Left ventricle myocardium inferior (tissue), 1 donor: ENCODE measurements around the gene DLGAP4. TPM values are rescaled to one million over a fixed set of nuclear protein-coding genes. Genes with fewer than 3 reads are reported as not detected.

ENCODE experiments used
- DNase-seq: peaks from one replicate; pipeline ENCODE4 v3.0.0-alpha.2; 2020
- H3K27ac ChIP-seq: fragments of 200-600 bp; replicated peaks from 2 replicates; pipeline ENCODE4 v1.8.0; 2021
- H3K27me3 ChIP-seq: fragments of 200-600 bp; 2 replicates; pipeline ENCODE4 v1.8.0; 2021; ENCODE audit warnings: low read depth
- H3K36me3 ChIP-seq: fragments of 200-600 bp; 2 replicates; pipeline ENCODE4 v1.8.0; 2021
- H3K4me1 ChIP-seq: fragments of 200-600 bp; 2 replicates; pipeline ENCODE4 v1.8.0; 2021
- H3K4me3 ChIP-seq: fragments of 200-600 bp; 2 replicates; pipeline ENCODE4 v1.8.0; 2021; ENCODE audit warnings: mild to moderate bottlenecking, moderate library complexity
- H3K9me3 ChIP-seq: fragments of 200-600 bp; replicated peaks from 2 replicates; pipeline ENCODE4 v1.8.0; 2021
- intact Hi-C: fragments of 100-400 bp; cut with micrococcal nuclease; formaldehyde crosslinking; loops from one replicate; pipeline ENCODE4 v1.11.0; 2022
- total RNA-seq: library from RNA; stranded (reverse); fragmentation: NEBNext Ultra II Directional; extraction: Animal tissue kit (Norgen Biotek cat#: 25700); gene quantifications from one replicate; pipeline ENCODE4 v1.2.1, GENCODE V29; 2021
- TF ChIP-seq, protein P1 (sequence below): fragments of 200-600 bp; IDR thresholded peaks from 2 replicates; pipeline ENCODE4 v1.8.0; 2021; ENCODE audit warnings: antibody characterized with exemption, mild to moderate bottlenecking, borderline replicate concordance
- donor health status: DM: no; HTN: yes; CAD: no; lungs with severe emphysema.

DLGAP4 gene
- total RNA-seq, 1 donor from 2014 or later = 51.7 TPM

DNA sequence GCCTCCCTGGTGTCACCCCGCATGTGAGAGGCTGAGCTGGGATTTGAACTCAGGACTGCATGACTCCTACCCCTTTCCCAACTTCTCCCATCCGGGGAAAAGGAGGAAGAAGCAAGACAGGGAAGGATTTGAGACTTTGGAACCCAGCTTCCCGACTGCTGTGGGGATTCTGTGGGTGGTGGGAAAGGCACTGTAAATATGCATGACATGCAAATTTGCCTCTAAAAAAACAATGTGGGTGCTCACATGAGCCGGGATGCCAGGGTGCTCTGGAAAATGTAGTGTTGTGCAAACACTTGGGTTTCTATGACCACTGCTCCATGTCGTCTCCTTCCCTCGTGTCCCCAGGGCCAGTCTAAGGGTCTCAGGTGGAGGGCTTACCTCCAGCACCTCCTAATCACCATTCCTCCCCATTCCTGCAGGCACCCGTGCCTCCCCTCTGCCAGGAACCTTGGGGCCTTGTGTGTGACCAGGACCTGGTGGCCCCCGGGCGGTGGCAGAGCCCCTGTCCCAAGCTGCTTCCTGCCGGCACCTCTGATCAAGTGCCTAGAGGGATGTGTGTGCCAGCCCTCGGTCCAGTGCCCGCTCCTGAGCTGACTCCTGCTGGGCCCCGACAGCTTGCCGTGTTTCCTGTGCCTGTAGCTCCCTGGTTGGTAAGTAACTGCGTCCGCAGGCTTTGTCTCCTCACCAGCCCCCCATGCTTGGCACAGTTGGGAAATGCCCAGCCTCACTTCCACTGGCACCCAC is 60.7 kb downstream of the DLGAP4 start:
- Histone ChIP-seq H3K9me3 (no peaks in the 10 kb centered on the region), H3K4me1 (no peaks in the 10 kb centered on the region), H3K27me3 (peaks cover 75% of the 10 kb centered on the region), H3K36me3 (no peaks in the 10 kb centered on the region), H3K27ac (no peak overlapping the region), H3K4me3 (no peak overlapping the region)
- DNase-seq = no peak
- intact Hi-C loops = no loop called here
- TF ChIP-seq, protein P1, sequence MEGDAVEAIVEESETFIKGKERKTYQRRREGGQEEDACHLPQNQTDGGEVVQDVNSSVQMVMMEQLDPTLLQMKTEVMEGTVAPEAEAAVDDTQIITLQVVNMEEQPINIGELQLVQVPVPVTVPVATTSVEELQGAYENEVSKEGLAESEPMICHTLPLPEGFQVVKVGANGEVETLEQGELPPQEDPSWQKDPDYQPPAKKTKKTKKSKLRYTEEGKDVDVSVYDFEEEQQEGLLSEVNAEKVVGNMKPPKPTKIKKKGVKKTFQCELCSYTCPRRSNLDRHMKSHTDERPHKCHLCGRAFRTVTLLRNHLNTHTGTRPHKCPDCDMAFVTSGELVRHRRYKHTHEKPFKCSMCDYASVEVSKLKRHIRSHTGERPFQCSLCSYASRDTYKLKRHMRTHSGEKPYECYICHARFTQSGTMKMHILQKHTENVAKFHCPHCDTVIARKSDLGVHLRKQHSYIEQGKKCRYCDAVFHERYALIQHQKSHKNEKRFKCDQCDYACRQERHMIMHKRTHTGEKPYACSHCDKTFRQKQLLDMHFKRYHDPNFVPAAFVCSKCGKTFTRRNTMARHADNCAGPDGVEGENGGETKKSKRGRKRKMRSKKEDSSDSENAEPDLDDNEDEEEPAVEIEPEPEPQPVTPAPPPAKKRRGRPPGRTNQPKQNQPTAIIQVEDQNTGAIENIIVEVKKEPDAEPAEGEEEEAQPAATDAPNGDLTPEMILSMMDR = no peak

DNA sequence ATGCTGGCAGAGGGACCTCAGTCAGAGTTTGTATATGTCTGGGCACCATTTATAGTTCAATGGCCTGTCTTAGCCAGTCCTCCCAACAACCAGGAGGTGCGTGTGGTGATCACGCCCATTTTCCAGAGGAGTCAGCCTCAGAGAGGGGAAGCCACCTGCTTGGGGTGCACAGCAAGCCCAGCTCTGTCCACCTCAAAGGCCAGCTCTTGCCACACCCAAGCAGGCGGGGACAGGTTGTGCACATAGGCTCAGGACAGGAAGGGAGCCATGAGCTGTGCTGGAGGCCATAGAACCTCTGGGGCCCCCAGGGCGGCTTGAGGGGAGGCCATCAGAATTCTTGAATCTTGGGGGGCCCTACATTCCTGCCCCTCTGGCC is 61.2 kb downstream of the DLGAP4 start:
- no peak overlapping the region for H3K27ac ChIP-seq
- H3K4me3 ChIP-seq = no peak overlapping the region
- H3K36me3 ChIP-seq = no peaks in the 10 kb centered on the region
- TF ChIP-seq, protein P1 = no peak
- H3K9me3 ChIP-seq = no peaks in the 10 kb centered on the region
- no peak for DNase-seq
- intact Hi-C loops = no loop called here
- no peaks in the 10 kb centered on the region for H3K4me1 ChIP-seq
- peaks cover 75% of the 10 kb centered on the region for H3K27me3 ChIP-seq

DNA sequence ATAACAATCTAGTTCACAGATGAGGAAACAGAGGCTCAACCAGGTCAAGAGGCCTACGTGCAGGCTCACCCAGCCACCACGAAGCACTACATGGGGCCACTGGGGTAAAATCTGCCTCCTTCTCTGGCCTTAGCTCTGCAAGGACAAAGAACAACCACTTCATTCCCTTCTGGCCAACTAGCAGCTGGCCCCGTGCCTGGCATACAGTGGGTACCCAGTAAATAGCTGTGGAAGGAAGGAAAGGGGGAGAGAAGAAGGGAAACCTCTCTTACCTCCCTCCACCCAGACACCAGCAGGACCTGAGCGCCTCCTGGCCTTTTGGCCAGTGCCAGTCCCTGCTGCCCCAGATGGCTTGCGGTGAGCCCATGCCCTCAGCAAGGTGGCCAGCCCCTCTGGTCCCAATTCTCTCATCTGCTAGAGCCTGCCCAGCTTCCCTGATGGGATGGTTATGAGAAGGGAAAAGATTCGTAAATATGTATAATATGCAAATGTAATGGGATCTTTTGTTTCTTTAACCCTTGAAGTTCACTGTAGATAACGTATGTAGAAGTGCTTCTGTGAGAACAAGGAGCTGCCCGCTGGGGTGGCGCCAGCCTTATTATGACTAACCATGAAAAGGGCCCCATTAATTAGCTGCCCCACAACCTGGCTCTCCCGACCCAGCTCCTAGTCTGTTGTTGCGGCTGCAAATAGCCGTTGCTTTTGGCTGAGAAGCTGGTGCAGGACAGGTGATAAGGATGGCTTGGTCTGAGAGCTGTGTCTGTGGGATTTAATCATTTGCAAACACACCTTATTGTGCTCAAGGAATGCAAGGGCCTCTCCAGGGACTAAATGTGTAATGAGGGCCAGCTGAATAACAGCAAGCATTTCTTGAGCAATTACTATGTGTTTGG is 62.0 kb downstream of the DLGAP4 start:
- Histone ChIP-seq H3K27me3 (peaks cover 78% of the 10 kb centered on the region), H3K4me3 (no peak overlapping the region)
- intact Hi-C loops = no loop called here

DNA sequence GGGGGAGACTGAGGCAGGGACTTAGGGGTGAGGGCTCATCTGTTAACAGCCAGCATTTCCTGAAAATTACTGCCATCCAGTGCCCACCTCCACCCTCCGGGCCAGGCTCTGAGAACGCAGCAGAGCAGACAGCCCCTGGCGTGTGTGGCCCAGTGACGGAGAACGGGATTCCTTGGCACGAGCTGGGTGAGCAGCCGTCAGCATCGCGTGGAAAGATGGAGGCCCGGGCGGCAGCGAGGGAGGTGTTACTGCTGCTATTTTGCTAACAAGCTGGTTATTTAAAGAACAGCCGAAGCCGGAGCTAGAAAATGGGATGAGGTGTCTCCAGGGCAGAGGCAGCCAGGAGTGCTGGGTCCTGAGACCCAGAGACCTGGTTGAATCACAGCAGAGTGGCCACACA is 62.7 kb downstream of the DLGAP4 start:
- no peak for DNase-seq
- Histone ChIP-seq H3K27ac (no peak overlapping the region), H3K4me1 (no peaks in the 10 kb centered on the region), H3K36me3 (no peaks in the 10 kb centered on the region), H3K27me3 (peaks cover 85% of the 10 kb centered on the region), H3K9me3 (no peaks in the 10 kb centered on the region), H3K4me3 (no peak overlapping the region)
- intact Hi-C loops = no loop called here
- TF ChIP-seq, protein P1 = no peak

More for the DNA sequence above, 62.0 kb downstream of the DLGAP4 start:
- DNase-seq = no peak
- TF ChIP-seq, protein P1 = no peak
- Histone ChIP-seq H3K36me3 (no peaks in the 10 kb centered on the region), H3K4me1 (no peaks in the 10 kb centered on the region), H3K27ac (no peak overlapping the region), H3K9me3 (no peaks in the 10 kb centered on the region)

DNA sequence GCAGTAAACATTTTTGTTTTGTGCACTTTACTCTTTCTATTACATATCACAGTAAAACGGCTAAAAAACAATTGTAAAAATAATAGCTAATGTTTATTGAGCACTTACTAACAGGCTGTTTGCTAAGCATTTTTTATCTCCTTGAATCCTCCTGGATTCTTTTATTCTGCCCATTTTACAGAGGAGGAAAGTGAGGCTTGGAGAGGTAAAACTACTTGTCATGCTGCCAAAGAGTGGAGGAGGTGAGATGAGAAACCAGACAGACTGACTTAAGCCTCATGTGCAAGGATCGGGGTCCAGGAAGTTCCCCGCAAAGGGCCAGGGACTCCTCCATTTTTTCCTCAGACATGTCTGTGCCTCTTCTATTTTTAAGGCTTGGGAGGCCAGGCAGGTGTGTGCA is 63.6 kb downstream of the DLGAP4 start:
- Histone ChIP-seq H3K9me3 (no peaks in the 10 kb centered on the region), H3K27me3 (peaks cover 93% of the 10 kb centered on the region), H3K4me1 (no peaks in the 10 kb centered on the region), H3K36me3 (no peaks in the 10 kb centered on the region), H3K4me3 (no peak overlapping the region), H3K27ac (no peak overlapping the region)
- intact Hi-C loops = no loop called here
- TF ChIP-seq, protein P1 = no peak
- DNase-seq = no peak
